Choroid plexus epithelial cell (primary cell): Measurements from ENCODE around the gene IL23R.

Experiments used
- DNase-seq: peaks from one replicate; pipeline ENCODE4 v3.0.0-alpha.2; 2010; ENCODE audit warnings: low read depth
- H3K4me3 ChIP-seq: 2 replicates; pipeline ENCODE4 v1.5.1; 2011; ENCODE audit warnings: low read depth, mild to moderate bottlenecking, control low read depth, low read length, moderate library complexity
- TF ChIP-seq, protein P1 (sequence below): conservative IDR thresholded peaks from 2 replicates; pipeline ENCODE4 v1.5.1; 2011; ENCODE audit warnings: low read depth, mild to moderate bottlenecking, control low read depth, inconsistent platforms, low read length, moderate library complexity

IL23R gene

DNA sequence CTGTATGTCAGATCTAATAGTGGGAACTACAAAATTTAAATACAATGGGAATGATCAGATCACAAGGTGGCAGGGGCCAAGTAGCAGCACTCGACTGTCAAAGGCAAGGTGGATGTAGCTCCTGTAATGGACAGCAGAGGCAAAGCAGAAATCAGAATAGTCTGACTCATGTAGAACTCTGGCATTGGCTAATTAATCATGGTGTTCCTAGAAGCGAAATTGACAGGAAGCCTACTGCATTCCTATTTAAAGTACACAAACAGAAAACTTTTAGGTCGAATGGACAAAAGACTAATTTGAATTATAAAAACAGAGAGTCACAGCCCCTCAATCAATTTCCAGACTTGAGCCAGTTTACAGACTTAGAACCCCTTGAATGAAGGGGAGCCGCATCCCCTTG lies 124.0 kb downstream of the IL23R start:
- TF ChIP-seq, protein P1, sequence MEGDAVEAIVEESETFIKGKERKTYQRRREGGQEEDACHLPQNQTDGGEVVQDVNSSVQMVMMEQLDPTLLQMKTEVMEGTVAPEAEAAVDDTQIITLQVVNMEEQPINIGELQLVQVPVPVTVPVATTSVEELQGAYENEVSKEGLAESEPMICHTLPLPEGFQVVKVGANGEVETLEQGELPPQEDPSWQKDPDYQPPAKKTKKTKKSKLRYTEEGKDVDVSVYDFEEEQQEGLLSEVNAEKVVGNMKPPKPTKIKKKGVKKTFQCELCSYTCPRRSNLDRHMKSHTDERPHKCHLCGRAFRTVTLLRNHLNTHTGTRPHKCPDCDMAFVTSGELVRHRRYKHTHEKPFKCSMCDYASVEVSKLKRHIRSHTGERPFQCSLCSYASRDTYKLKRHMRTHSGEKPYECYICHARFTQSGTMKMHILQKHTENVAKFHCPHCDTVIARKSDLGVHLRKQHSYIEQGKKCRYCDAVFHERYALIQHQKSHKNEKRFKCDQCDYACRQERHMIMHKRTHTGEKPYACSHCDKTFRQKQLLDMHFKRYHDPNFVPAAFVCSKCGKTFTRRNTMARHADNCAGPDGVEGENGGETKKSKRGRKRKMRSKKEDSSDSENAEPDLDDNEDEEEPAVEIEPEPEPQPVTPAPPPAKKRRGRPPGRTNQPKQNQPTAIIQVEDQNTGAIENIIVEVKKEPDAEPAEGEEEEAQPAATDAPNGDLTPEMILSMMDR: no peak
- no peak for DNase-seq
- no peak overlapping the region for H3K4me3 ChIP-seq

DNA sequence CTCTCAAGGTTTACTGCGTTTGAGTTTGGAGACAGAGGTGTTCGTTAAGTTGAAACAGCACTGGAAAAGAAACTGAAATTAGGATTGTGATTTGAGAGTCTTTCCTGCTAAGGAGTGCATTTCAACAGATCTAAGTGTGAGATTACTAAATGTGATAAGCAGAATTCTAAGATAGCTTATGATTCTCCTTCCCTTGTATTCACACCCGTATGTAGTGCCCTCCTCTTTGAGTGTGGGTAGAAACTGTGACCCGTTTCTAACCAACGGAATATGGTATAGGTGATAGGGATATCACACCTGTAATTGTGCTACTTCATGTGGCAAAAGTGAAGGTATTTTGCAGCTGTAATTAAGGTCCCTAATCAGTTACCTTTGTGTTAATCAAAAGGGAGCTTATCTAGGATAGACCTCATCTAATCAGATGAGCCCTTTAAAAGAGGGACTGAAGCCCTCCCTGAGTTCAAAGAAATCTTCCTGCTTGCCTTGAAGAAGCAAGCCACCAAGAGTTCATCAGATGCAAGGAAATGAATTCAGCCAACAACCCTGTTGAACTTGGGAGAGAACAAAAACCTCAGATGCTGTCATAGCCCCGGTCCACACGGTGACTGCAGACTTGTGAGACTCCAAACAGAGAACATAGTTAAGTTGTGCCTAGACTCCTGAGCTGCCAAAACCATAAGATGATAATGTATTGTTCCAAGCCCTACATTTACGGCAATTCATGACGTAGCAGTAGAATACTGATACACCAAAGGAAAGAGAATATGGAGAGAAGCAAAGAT lies 128.8 kb downstream of the IL23R start:
- H3K4me3 ChIP-seq: no peak overlapping the region
- TF ChIP-seq, protein P1: no peak
- DNase-seq: no peak

DNA sequence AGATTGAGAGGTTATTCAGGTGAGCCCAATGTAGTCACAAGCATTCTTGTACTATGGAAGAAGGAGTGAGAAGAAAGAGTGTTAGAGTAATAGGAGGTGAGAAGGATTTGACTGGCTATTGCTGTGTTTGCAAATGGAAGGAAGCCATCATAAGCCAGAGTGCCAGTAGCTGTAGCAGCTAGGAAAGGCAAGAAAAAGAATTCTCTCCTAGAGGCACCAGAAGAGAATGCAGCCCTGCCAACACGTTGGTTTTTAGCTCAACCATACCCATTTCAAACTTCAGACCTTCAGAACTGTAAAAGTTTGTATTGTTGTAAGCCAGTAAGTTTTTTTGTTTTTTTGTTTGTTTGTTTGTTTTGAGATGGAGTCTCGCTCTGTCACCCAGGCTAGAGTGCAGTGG lies 132.5 kb downstream of the IL23R start:
- no peak overlapping the region for H3K4me3 ChIP-seq
- DNase-seq: no peak
- TF ChIP-seq, protein P1: no peak

DNA sequence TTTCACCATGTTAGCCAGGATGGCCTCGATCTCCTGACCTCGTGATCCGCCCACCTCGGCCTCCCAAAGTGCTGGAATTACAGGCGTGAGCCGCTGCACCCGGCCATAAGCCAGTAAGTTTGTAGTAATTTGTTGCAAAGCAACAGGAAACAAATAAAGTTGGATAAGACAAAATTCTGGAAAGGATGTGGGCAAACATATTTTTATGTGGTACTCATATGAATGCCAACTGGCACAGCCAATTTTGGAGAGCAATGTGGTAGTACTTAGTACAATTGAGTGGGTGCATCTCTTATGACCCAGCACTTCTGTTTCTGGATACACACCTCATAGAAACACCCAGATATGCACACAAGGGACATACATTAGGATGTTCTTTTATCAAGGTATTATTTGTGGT lies 133.0 kb downstream of the IL23R start:
- DNase-seq: no peak
- no peak overlapping the region for H3K4me3 ChIP-seq
- TF ChIP-seq, protein P1: no peak

DNA sequence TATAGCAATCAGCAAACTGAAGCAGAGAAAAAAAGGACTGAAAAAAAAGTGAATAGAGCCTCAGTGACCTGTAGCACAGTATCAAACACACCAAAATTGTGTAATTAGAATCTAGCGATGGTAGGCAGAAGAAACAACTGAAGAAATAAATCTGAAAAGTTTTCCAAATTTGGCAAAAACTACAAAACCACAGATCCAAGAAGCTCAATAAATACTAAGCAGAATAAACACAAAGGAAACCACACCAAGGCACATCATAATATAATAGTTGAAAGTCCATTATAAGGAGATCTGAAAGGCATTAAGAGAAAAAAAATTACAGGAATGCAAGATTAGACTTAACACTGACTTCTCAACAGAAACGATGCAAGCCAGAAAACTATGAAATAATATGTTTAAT lies 134.3 kb downstream of the IL23R start:
- DNase-seq: no peak
- H3K4me3 ChIP-seq: no peak overlapping the region
- TF ChIP-seq, protein P1: no peak

DNA sequence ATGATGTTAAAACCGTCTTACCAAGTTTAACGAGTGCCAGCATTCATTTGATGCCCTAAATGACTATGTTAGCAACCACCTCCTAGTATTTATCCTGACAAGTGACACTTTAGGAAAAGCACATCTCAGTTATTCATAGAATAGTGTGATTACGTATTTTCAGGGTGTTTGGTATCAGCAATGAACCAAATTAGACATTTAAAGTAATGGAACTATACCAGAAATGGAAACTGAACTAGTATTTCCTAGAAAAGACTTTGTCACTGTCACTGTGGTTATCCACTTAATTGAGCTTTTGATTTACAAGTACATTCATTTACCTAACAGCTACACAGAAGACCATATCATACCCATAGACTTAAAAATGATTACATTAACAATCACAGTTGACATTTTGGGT lies 137.8 kb downstream of the IL23R start:
- TF ChIP-seq, protein P1: no peak
- DNase-seq: no peak
- no peak overlapping the region for H3K4me3 ChIP-seq

DNA sequence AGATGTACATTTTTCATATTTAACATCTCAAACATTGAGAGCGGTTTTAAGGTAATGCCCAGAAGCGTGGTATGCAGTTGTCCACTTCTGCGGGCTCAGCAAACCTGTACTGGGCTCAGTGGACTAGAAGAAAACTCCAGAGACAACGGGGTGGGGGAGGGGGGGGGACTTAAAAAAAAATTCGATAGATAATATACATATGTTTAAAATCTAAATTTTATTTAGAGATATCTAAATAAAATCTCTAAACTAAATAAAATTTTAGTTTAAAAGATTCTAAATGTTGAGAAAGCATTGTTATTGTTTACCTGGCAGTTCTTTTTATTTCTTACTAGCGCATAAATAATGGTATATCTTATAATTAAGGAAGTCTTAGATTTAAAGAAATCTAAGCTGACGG lies 140.3 kb downstream of the IL23R start:
- no peak overlapping the region for H3K4me3 ChIP-seq
- TF ChIP-seq, protein P1: no peak
- DNase-seq: no peak
